HAP-1 (cell line): ENCODE results near the gene SHROOM4.

Source experiments
- DNase-seq, 2 experiments: peaks; one replicate each; pipeline ENCODE4 v3.0.0-alpha.2; 2016 to 2020; ENCODE audit warnings: low spot score in 2 of 2
- H3K27me3 ChIP-seq: fragments of 250-450 bp; sonication (Bioruptor Pico); 2 replicates; pipeline ENCODE4 v1.5.1; 2020; ENCODE audit warnings: low read depth, mild to moderate bottlenecking, moderate library complexity
- H3K36me3 ChIP-seq: fragments of 250-450 bp; sonication (Bioruptor Pico); replicated peaks from 2 replicates; pipeline ENCODE4 v1.5.1; 2020; ENCODE audit warnings: mild to moderate bottlenecking
- H3K4me1 ChIP-seq: fragments of 250-450 bp; sonication (Bioruptor Pico); 2 replicates; pipeline ENCODE4 v1.5.1; 2020; ENCODE audit warnings: mild to moderate bottlenecking
- H3K4me3 ChIP-seq: fragments of 250-450 bp; sonication (Bioruptor Pico); 2 replicates; pipeline ENCODE4 v1.5.1; 2020; ENCODE audit warnings: mild to moderate bottlenecking, moderate library complexity
- H3K9me3 ChIP-seq: fragments of 250-450 bp; sonication (Bioruptor Pico); 2 replicates; pipeline ENCODE4 v1.5.1; 2020; ENCODE audit warnings: mild to moderate bottlenecking, moderate library complexity
- in situ Hi-C: fragments of 300-500 bp; cut with MboI; formaldehyde crosslinking; loops from 3 replicates; pipeline ENCODE4 v1.14.3; 2020; ENCODE audit warnings: low sequenced_read_pairs, inconsistent platforms, mixed read lengths

SHROOM4 gene

DNA sequence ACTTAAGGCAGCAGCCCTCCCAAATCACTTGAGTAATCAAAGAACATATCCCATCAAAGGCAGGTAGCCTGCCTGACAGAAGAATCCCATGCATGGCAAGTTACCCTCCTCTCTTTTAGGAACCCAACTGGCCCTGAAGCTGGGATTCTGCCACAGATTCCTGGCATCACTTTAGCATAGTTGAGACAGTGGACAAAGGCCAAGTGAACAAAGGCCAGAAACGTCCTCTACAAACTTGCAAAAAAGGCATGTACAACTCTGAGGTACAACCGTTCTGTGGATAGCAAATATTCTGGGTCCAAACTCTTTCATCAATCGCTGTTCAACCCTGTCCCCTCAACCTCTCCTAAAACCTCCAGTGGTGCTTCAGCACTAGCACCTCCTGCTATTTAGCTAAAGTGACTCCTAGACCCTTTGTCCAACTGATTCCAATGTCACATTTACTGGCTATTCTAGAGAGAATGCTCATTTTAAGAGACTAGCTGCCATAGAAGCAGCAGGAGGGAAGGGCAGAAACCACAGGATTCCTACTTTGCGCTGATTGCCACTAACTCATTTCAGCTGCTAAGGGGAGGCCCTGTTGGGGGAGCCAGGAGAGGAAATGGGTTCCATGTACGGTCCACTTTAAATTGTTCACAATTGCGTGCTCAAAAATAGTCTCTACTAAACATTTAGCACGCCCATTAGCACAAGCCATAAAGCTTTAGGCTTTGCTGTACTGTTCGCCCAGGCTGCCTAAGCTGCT, 105.9 kb downstream of the SHROOM4 start:
- Histone ChIP-seq H3K4me3 (no peak overlapping the region), H3K4me1 (peaks cover 34% of the 10 kb centered on the region), H3K36me3 (no peaks in the 10 kb centered on the region), H3K27me3 (no peaks in the 10 kb centered on the region), H3K9me3 (no peaks in the 10 kb centered on the region)
- in situ Hi-C loops: no loop called here
- no peak for DNase-seq

DNA sequence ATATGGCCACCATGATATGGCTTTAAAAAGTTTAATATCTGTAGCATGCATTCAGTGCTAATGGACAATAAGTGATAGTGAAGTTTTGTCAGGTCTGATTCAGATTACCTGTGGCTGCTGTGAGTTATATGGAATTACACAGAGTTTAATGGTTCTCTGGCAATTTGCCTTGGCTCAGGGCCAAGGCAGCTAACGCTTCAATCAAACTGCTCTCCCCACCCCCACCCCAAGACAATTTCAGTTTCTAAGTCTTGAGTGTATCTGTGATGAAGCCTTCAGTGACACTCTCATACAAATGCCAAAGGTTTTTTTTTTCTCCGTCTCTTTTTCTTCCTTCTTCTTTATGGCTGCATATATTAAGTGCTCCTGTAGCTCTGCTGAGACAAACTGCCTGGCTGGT, 106.6 kb downstream of the SHROOM4 start:
- peaks cover 32% of the 10 kb centered on the region for H3K4me1 ChIP-seq
- in situ Hi-C loops: no loop called here
- H3K36me3 ChIP-seq: no peaks in the 10 kb centered on the region
- no peaks in the 10 kb centered on the region for H3K9me3 ChIP-seq
- H3K4me3 ChIP-seq: no peak overlapping the region
- no peaks in the 10 kb centered on the region for H3K27me3 ChIP-seq
- DNase-seq: peak; percentile 32 to 54

DNA sequence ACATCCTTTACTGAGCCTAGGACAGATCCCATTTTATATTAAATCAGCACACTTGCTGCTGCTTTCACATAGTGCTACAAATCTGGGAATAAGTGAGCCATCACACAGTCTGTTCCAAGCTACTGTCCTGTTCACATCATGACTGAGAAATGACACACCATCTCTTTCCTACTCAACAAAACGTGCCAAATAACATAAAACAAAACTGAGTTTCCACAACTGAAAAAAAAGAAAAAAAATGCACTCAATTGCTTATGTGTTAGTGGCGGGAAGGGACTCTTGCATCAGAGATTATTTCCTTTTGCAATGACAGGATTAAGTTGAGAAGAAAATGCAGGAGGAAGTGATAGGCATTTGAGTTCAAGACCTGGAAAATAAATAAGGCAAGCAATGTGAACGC, 109.0 kb downstream of the SHROOM4 start:
- H3K4me3 ChIP-seq: no peak overlapping the region
- in situ Hi-C loops: no loop called here
- H3K4me1 ChIP-seq: peaks cover 45% of the 10 kb centered on the region
- H3K36me3 ChIP-seq: no peaks in the 10 kb centered on the region
- no peaks in the 10 kb centered on the region for H3K27me3 ChIP-seq
- DNase-seq: no peak
- no peaks in the 10 kb centered on the region for H3K9me3 ChIP-seq

DNA sequence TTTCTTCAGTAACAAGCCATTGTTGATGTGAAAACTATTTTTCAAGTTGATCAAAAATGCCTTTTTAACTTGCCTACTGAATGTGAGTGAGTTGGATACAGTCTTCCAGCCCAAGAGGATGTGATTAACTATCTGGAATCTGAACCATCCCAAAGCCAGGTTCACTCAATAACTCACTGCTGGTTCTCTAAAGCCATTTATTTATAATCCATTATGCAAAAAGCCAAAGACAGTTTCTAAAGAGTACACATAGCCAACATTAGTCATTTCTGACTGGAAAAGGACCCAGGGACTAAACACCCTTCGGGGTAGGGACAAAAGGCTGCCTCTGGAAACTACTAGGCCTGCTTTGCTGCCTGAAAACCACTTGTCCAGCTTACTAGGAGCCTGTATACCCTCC, 109.6 kb downstream of the SHROOM4 start:
- Histone ChIP-seq H3K4me3 (no peak overlapping the region), H3K36me3 (no peaks in the 10 kb centered on the region), H3K9me3 (no peaks in the 10 kb centered on the region), H3K27me3 (no peaks in the 10 kb centered on the region), H3K4me1 (peaks cover 51% of the 10 kb centered on the region)
- peak; percentile 36 to 41 for DNase-seq
- in situ Hi-C loops: no loop called here

DNA sequence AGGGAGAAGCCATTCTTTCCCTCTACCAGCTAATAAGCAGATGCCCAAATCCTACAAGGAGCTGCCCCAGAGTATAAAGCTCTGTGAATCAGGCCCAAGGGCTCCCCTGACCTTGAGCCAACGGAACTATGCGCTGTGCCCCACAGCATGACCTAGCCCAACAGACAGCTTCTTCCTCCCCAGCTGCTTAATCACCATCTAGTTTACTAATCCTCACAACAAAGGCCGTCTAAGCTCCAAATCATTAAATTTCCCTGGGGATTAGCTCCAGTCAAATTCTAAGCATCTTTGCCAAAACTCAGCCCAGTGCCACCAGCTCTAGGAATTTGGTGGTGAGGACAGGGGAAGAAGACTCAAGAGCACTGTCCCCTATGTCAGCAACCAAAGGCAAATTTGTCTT, 113.1 kb downstream of the SHROOM4 start:
- Histone ChIP-seq H3K36me3 (no peaks in the 10 kb centered on the region), H3K27me3 (no peaks in the 10 kb centered on the region), H3K4me1 (peaks cover 60% of the 10 kb centered on the region), H3K9me3 (no peaks in the 10 kb centered on the region), H3K4me3 (no peak overlapping the region)
- peak; percentile 85 to 96 for DNase-seq
- in situ Hi-C loops: no loop called here

DNA sequence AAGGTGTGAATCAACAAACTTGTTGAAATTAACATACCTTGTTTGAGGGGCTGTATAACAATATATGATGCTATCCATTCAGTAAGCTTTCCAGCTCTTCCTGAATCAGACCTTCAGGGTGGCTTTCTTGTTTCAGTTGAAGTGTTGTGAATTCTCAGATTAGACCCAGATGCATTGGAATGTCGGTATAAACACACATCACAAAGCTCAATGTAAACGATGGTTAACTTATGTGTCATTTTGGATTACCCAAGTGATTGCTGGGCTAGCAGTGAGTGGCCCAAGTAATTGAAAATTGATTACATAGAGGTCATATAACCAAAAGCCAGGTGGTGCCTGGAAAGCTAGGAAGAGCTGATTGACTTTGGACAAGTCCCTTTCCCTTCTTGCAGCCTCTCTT, 115.0 kb downstream of the SHROOM4 start:
- in situ Hi-C loops: loop anchor here (10.0 kb wide), 2 partner anchors 206 to 296 kb away; no protein-coding TSS in a partner anchor
- DNase-seq: no peak
- Histone ChIP-seq H3K36me3 (no peaks in the 10 kb centered on the region), H3K4me3 (no peak overlapping the region), H3K27me3 (no peaks in the 10 kb centered on the region), H3K4me1 (peaks cover 43% of the 10 kb centered on the region), H3K9me3 (no peaks in the 10 kb centered on the region)

DNA sequence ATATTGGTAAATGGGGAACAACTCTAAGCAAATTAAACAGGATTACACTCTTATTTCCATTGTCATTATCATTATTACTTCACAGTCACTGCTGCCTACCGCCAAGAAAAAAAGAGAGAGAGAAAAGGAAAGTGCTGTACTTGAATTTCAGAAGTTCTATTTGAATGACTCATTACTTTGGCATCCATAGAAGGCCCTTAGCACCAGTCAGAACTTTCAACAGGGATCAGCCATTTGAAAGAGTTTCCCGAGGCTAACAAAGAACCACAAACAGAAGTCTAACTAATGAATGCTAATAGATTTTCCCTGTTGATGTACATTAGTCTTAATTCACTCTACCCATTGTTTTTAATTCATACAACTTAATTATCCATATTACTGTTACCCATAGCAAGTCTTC, 116.3 kb downstream of the SHROOM4 start:
- Histone ChIP-seq H3K4me3 (no peak overlapping the region), H3K9me3 (no peaks in the 10 kb centered on the region), H3K4me1 (peaks cover 43% of the 10 kb centered on the region), H3K27me3 (no peaks in the 10 kb centered on the region), H3K36me3 (no peaks in the 10 kb centered on the region)
- DNase-seq: peak; percentile 50 to 97
- in situ Hi-C loops: loop anchor here (10.0 kb wide), 2 partner anchors 207 to 297 kb away; no protein-coding TSS in a partner anchor

DNA sequence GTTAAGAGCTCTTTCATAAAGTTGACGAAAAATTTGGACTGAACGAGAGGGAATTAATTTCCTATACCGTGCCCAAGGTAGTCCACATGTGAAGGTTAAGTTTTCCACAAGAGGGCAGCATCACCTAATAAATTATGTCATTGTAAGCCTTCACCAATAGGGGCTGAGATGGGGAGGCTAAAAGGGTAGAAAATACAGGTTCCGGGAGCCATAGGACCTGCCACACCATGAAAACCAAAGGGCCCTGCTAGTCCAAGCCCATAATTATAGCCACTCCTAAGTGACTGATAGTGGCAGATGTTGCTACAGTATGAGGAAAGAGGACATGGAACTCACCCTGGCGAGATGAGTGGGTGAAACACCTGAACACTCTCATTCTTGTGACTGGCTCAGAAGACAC, 122.2 kb downstream of the SHROOM4 start:
- H3K4me1 ChIP-seq: peaks cover 2% of the 10 kb centered on the region; the same call in 1 of the 2 replicates
- in situ Hi-C loops: loop anchor here (10.0 kb wide), 2 partner anchors 213 to 303 kb away; no protein-coding TSS in a partner anchor
- H3K36me3 ChIP-seq: no peaks in the 10 kb centered on the region
- no peak overlapping the region for H3K4me3 ChIP-seq
- H3K9me3 ChIP-seq: no peaks in the 10 kb centered on the region
- H3K27me3 ChIP-seq: no peaks in the 10 kb centered on the region
- DNase-seq: peak; percentile 65 to 74

DNA sequence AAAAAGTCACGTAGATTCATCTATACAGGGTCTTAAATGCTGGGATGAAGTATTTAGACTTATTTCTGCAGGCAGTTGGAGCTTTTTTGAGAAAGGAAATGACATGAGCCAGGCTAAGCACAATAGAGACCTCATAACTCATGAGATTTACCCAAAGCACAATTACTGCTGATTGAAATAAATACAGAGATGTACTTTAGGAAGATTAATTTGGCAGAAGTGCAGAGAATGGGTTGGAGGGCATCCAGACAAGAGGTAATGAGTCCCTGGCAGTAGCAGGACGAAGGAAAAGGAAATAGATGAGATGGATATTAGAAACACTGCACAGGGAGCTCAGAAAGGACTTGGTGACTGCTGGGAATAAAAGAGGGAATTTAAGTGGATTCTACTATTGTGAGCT, 129.1 kb downstream of the SHROOM4 start:
- in situ Hi-C loops: no loop called here

DNA sequence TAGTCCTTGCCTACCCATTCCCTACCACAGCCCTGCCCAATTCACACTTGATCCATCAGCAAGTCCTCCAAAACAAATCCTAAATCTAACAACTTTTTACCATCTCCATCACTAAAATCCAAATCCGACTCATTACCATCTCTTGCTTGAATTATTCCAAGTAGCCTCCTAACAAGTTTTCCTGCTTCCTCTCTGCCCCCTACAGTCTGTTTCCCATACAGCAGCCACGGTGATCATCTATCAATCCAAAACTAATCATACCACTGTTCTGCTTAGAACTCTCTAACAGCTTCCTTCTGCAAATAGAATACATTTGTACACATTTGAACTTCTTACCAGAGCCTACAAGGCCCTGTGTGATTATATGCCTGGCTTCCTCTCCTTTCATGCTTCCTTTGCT, 133.0 kb downstream of the SHROOM4 start:
- Histone ChIP-seq H3K9me3 (no peaks in the 10 kb centered on the region), H3K36me3 (no peaks in the 10 kb centered on the region), H3K27me3 (no peaks in the 10 kb centered on the region), H3K4me1 (no peaks in the 10 kb centered on the region; the same call in 1 of the 2 replicates), H3K4me3 (no peak overlapping the region)
- in situ Hi-C loops: no loop called here
- peak; percentile 9 to 37 for DNase-seq

More for the DNA sequence above, 129.1 kb downstream of the SHROOM4 start:
- no peak for DNase-seq
- Histone ChIP-seq H3K27me3 (no peaks in the 10 kb centered on the region), H3K36me3 (no peaks in the 10 kb centered on the region), H3K4me1 (no peaks in the 10 kb centered on the region; the same call in 1 of the 2 replicates), H3K4me3 (no peak overlapping the region), H3K9me3 (no peaks in the 10 kb centered on the region)

DNA sequence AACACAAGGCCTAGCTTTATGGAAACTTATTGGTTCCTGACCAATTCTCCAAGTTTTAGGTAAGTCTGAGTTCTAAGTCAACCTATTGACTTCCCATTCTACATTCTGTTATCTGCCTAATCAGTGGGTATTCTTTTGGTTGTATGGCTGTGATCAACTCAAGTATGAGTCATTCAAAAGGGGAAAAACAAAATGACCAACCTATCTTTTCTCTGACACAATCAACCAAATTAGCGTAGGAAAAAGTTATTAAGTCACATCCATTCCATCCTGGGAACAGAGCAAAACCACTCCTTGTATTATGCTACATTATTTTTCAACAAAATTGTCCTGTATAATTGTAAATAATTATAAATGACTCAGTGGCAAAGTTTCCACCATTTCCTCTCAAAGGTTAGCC, 136.2 kb downstream of the SHROOM4 start:
- Histone ChIP-seq H3K4me3 (no peak overlapping the region), H3K9me3 (no peaks in the 10 kb centered on the region), H3K4me1 (no peaks in the 10 kb centered on the region), H3K36me3 (no peaks in the 10 kb centered on the region), H3K27me3 (no peaks in the 10 kb centered on the region)
- DNase-seq: no peak
- in situ Hi-C loops: no loop called here

DNA sequence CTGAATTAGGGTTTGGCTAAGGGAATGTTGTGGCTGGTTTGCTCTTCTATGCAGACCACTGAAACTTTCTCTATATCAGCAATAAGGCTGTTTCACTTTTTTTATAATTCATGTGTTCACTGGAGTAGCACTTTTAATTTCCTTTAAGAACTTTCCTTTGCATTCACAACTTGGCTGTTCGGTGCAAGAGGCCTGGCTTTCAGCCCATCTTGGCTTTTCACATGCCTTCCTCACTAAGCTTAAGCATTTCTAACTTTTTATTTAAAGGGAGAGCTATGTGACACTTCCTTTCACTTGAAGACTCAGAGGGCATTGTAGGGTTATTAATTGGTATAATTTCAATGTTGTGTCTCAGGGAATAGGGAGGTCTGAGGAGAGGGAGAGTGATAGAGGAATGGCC, 142.3 kb downstream of the SHROOM4 start:
- Histone ChIP-seq H3K4me3 (no peak overlapping the region), H3K36me3 (no peaks in the 10 kb centered on the region), H3K4me1 (no peaks in the 10 kb centered on the region), H3K9me3 (no peaks in the 10 kb centered on the region), H3K27me3 (no peaks in the 10 kb centered on the region)
- in situ Hi-C loops: no loop called here
- no peak for DNase-seq

DNA sequence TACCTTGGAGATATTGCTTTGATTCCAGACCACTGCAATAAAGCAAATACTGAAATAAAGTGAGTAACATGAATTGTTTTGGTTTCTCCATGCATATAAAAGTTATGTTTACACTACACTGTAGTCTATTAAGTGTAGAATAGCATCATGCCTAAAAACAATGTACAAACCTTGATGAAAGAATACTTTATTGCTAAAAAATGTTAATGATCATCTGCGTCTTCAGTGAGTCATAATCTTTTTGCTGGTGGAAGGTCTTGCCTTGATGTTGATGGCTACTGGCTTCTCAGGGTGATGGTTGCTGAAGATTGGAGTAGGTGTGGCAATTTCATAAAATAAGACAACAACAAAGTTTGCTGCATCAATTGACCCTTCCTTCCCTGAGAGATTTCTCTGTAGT, 145.1 kb downstream of the SHROOM4 start:
- no peak for DNase-seq
- Histone ChIP-seq H3K36me3 (no peaks in the 10 kb centered on the region), H3K4me1 (no peaks in the 10 kb centered on the region), H3K4me3 (no peak overlapping the region), H3K9me3 (no peaks in the 10 kb centered on the region), H3K27me3 (no peaks in the 10 kb centered on the region)
- in situ Hi-C loops: no loop called here

DNA sequence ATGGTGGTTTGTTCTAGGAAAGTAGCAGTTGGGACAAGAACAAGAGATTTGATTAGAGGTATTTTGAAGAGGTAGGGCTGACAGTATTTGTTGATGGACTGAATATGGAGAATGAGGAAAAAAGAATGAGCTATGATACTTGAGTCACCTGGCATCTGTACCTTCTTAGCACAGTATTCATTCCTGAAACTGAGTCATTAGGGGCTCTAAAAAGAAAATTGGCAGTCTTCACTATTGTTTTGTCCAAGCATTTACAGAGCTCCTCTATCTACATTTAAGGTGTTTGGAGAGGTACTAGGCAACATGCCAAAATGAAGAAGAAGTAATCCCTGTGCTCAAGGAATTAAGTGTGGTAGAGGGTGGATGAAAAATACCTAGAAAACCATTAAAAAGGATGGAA, 165.8 kb downstream of the SHROOM4 start:
- no peak overlapping the region for H3K4me3 ChIP-seq
- H3K36me3 ChIP-seq: no peaks in the 10 kb centered on the region
- in situ Hi-C loops: no loop called here
- no peaks in the 10 kb centered on the region; the same call in 1 of the 2 replicates for H3K27me3 ChIP-seq
- no peaks in the 10 kb centered on the region for H3K4me1 ChIP-seq
- no peak for DNase-seq
- no peaks in the 10 kb centered on the region for H3K9me3 ChIP-seq
